Keratinocyte (primary cell): ENCODE data around the gene TRAFD1. TPM values are rescaled to one million over a fixed set of nuclear protein-coding genes. Genes with fewer than 3 reads are reported as not detected.
A peak's percentile ranks its signal among the peaks of the same experiment; 100 is the strongest.

Experiments used
- DNase-seq: peaks from one replicate; pipeline ENCODE4 v3.0.0-alpha.2; 2011; ENCODE audit warnings: low read depth, missing footprints, low spot score
- FAIRE-seq: peaks from 2 replicates; lab custom pipeline; 2011; peaks lifted over from hg19 to GRCh38; lab: Jason Lieb, UNC
- H2AFZ ChIP-seq: 2 replicates; pipeline ENCODE4 v1.6.0; 2012; ENCODE audit warnings: low read length, control low read depth, inconsistent platforms; ENCODE audit not compliant: control insufficient read depth
- H3K27ac ChIP-seq: 2 replicates; pipeline ENCODE4 v1.5.1; 2011; ENCODE audit warnings: low read length; ENCODE audit not compliant: control insufficient read depth, insufficient read depth
- H3K27me3 ChIP-seq: 3 replicates; pipeline ENCODE4 v1.6.0; 2011; ENCODE audit warnings: low read length; ENCODE audit not compliant: control insufficient read depth, insufficient read depth; ENCODE audit errors: extremely low read depth
- H3K36me3 ChIP-seq, 2 experiments: 2 replicates in 1 of 2; 3 replicates in 1 of 2; pipeline ENCODE4 v1.5.1; 2011; ENCODE audit warnings: low read length in 2 of 2, mild to moderate bottlenecking in 1 of 2; ENCODE audit not compliant: control insufficient read depth in 2 of 2, insufficient read depth in 2 of 2; ENCODE audit errors: extremely low read depth in 1 of 2
- H3K4me1 ChIP-seq: 3 replicates; pipeline ENCODE4 v1.5.1; 2011; ENCODE audit warnings: low read length; ENCODE audit not compliant: control insufficient read depth, insufficient read depth; ENCODE audit errors: extremely low read depth
- H3K4me2 ChIP-seq: 3 replicates; pipeline ENCODE4 v1.6.0; 2011; ENCODE audit warnings: low read depth, low read length; ENCODE audit not compliant: control insufficient read depth, insufficient read depth; ENCODE audit errors: extremely low read depth
- H3K4me3 ChIP-seq, 3 experiments: fragments of 200-600 bp in 1 of 3; sonication (generic) in 1 of 3; 2 replicates in 2 of 3; 3 replicates in 1 of 3; pipeline ENCODE4 v1.5.1; 2011 to 2016; ENCODE audit warnings: low read length in 3 of 3, mild to moderate bottlenecking in 3 of 3, control low read depth in 2 of 3, inconsistent platforms in 1 of 3, low read depth in 1 of 3, mixed read lengths in 1 of 3, mixed run types in 1 of 3, moderate library complexity in 1 of 3; ENCODE audit not compliant: control insufficient read depth in 2 of 3, insufficient read depth in 2 of 3; ENCODE audit errors: extremely low read depth in 1 of 3
- H3K79me2 ChIP-seq: 2 replicates; pipeline ENCODE4 v1.6.0; 2012; ENCODE audit warnings: low read length; ENCODE audit not compliant: control insufficient read depth, insufficient read depth
- H3K9ac ChIP-seq: 3 replicates; pipeline ENCODE4 v1.6.0; 2011; ENCODE audit warnings: low read length; ENCODE audit not compliant: control insufficient read depth, insufficient read depth; ENCODE audit errors: extremely low read depth
- H3K9me1 ChIP-seq: 3 replicates; pipeline ENCODE4 v1.6.0; 2011; ENCODE audit warnings: low read length; ENCODE audit not compliant: control insufficient read depth, insufficient read depth; ENCODE audit errors: extremely low read depth
- H3K9me3 ChIP-seq: 2 replicates; pipeline ENCODE4 v1.5.1; 2012; ENCODE audit warnings: low read depth, low read length; ENCODE audit not compliant: control insufficient read depth
- H4K20me1 ChIP-seq: 3 replicates; pipeline ENCODE4 v1.6.0; 2011; ENCODE audit warnings: low read length; ENCODE audit not compliant: control insufficient read depth, insufficient read depth; ENCODE audit errors: extremely low read depth
- CTCF ChIP-seq, 3 experiments: IDR thresholded peaks in 1 of 3; conservative IDR thresholded peaks in 1 of 3; optimal IDR thresholded peaks in 1 of 3; 2 replicates in 2 of 3; 3 replicates in 1 of 3; pipeline versions ENCODE3 to v1.5.1; 2011; ENCODE audit warnings: low read length in 3 of 3, mild to moderate bottlenecking in 3 of 3, moderate library complexity in 2 of 3, control low read depth in 1 of 3, inconsistent platforms in 1 of 3; ENCODE audit not compliant: insufficient read depth in 2 of 3; ENCODE audit errors: extremely low read depth in 1 of 3
- EZH2 ChIP-seq: IDR thresholded peaks from one replicate; pipeline ENCODE4 v1.6.1; 2012; ENCODE audit warnings: inconsistent platforms, mild to moderate bottlenecking, low read length, moderate library complexity
- dilution Hi-C: fragments of 300-500 bp; cut with MboI; formaldehyde crosslinking; loops from one replicate; pipeline ENCODE4 v1.7.0; 2020; ENCODE audit warnings: low sequenced_read_pairs; ENCODE audit not compliant: extremely low pct_ligation_motif_present
- polyA plus RNA-seq, 5 experiments: library from polyadenylated mRNA; depleted of rRNA in 3 of 5; stranded (reverse) in 3 of 5; stranded (forward) in 1 of 5; unstranded in 1 of 5; fragments of >200 nt; gene quantifications; 1 replicate in 1 of 5; 2 replicates in 3 of 5; 3 replicates in 1 of 5; pipeline versions ENCODE4 v1.2.1 to v1.2.3, GENCODE V29; 2011 to 2012; ENCODE audit warnings: missing spikeins in 2 of 5, low read depth in 1 of 5, low replicate concordance in 1 of 5

The TRAFD1 gene
- polyA plus RNA-seq, 1 donor (not counting 4 experiments of a cell fraction or from before 2014, with no cell fraction given): 25.6 TPM

DNA sequence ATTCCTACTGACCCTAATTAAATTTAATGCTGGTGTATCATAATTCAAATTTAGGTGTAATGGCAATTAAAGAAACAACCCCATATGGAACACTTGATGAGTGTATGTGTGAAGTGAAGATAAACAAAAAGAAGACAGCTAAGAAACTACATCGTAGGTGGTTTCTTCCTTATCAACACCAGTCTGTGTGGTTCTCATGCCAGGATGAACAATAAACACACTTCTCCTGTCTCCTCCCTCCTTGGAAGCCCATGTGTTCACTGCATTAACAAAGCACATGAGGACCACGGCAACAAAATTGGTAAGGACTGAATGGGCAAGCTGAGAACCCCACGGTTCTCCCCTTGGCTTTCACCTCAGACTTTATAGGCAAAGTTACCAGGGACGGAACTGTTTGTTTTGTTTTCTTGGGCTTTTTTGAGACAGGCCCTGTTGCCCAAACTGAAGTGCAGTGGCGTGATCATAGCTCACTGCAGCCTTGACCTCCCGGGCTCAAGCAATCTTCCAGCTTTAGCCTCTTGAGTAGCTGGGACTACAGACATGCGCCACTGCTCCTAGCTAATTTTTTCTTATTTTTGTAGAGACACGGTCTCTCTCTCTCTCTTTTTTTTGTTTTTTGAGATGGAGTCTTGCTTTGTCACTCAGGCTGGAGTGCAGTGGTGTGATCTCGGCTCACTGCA is 71.0 kb downstream of the TRAFD1 start:
- Histone ChIP-seq H3K9me1 (no peaks in the 10 kb centered on the region), H3K27ac (no peak overlapping the region), H3K4me2 (no peak overlapping the region), H2AFZ (no peak overlapping the region), H3K36me3 (peaks cover 14 to 22% of the 10 kb centered on the region in 2 experiments), H3K4me3 (no peak overlapping the region), H3K79me2 (no peaks in the 10 kb centered on the region), H3K9ac (no peak overlapping the region), H4K20me1 (no peaks in the 10 kb centered on the region), H3K27me3 (no peaks in the 10 kb centered on the region), H3K9me3 (no peaks in the 10 kb centered on the region), H3K4me1 (peaks cover 12% of the 10 kb centered on the region)
- no peak for DNase-seq
- TF ChIP-seq CTCF (optimal IDR thresholded peaks at IDR 0.05 in 1 of 3, IDR thresholded peaks at IDR 0.05 in 1 of 3, conservative IDR thresholded peaks at IDR 0.05 in 1 of 3; ENCODE audit: extremely low read depth in 1 of 3, insufficient read depth in 2 of 3, low read length in 3 of 3): no peak
- TF ChIP-seq EZH2: no peak
- no peak for FAIRE-seq
- dilution Hi-C loops: no loop called here

DNA sequence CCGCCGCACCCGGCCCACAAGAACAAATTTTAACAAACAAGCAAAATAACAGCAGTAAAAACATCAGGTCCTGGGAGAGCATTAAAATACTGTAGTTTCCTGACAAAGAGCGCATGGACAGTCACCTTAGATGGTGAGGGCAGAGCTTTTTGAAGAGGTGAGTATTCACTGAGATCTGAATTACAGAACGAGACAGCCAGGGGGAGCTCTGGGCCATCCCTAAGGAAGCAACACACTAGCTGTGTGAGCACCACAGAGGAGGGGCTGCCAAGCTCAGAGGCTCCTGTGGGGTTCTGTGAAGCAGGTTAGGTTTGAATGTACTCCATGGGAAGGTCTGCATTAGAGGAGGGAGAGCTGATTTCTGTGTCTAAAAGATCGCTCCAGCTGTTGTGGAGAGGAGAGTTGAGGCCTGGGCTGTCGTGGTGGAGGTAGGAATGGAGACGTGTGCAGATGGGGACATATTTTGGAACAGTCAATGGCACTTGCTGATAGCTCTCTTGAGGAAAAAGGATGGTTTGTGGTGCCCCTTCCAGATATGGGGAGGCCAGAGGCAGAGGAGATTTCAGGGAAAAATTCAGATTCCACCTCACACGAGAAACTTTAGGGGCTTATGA is 72.9 kb downstream of the TRAFD1 start:
- no peak overlapping the region for H3K4me3 ChIP-seq
- DNase-seq (no peak), FAIRE-seq (peak; percentile 72)
- TF ChIP-seq CTCF (optimal IDR thresholded peaks at IDR 0.05 in 1 of 3, IDR thresholded peaks at IDR 0.05 in 1 of 3, conservative IDR thresholded peaks at IDR 0.05 in 1 of 3; ENCODE audit: extremely low read depth in 1 of 3, insufficient read depth in 2 of 3, low read length in 3 of 3) (peak; percentile 74 to 85 (median 79)), EZH2 (no peak)
- no peaks in the 10 kb centered on the region for H4K20me1 ChIP-seq
- dilution Hi-C loops: no loop called here
- H3K27ac ChIP-seq: no peak overlapping the region
- no peaks in the 10 kb centered on the region for H3K4me1 ChIP-seq
- H3K9me1 ChIP-seq: no peaks in the 10 kb centered on the region
- H3K79me2 ChIP-seq: no peaks in the 10 kb centered on the region
- no peak overlapping the region for H3K9ac ChIP-seq
- H2AFZ ChIP-seq: no peak overlapping the region
- no peak overlapping the region for H3K4me2 ChIP-seq
- H3K9me3 ChIP-seq: no peaks in the 10 kb centered on the region
- peaks cover 14 to 22% of the 10 kb centered on the region in 2 experiments for H3K36me3 ChIP-seq
- no peaks in the 10 kb centered on the region for H3K27me3 ChIP-seq
